Measurements from ENCODE around the gene ODC1. TPM values are rescaled to one million over a fixed set of nuclear protein-coding genes. Genes with fewer than 3 reads are reported as not detected.

ODC1 gene
- total and polyA plus RNA-seq, 12 donors = 4.1 to 92.8 (median 56.0) TPM

- intact Hi-C loops (cut with DNase I) = no loop called here
- TF ChIP-seq, protein P1, sequence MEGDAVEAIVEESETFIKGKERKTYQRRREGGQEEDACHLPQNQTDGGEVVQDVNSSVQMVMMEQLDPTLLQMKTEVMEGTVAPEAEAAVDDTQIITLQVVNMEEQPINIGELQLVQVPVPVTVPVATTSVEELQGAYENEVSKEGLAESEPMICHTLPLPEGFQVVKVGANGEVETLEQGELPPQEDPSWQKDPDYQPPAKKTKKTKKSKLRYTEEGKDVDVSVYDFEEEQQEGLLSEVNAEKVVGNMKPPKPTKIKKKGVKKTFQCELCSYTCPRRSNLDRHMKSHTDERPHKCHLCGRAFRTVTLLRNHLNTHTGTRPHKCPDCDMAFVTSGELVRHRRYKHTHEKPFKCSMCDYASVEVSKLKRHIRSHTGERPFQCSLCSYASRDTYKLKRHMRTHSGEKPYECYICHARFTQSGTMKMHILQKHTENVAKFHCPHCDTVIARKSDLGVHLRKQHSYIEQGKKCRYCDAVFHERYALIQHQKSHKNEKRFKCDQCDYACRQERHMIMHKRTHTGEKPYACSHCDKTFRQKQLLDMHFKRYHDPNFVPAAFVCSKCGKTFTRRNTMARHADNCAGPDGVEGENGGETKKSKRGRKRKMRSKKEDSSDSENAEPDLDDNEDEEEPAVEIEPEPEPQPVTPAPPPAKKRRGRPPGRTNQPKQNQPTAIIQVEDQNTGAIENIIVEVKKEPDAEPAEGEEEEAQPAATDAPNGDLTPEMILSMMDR (IDR thresholded peaks at IDR 0.05) = no peak
- Histone ChIP-seq H3K27ac (no peak overlapping the region), H3K27me3 (no peaks in the 10 kb centered on the region), H3K4me3 (no peak overlapping the region), H3K36me3 (peaks cover 0 to 4% (median 0%) of the 10 kb centered on the region in 9 donors), H3K9me3 (no peaks in the 10 kb centered on the region), H3K4me1 (peaks cover 6 to 63% (median 43%) of the 10 kb centered on the region in 9 donors)
- 91 to 92% methylated on average over 13 to 14 of the region's 14 CpGs for WGBS, 2 donors
- no peak for DNase-seq
- ATAC-seq = no peak
These were observed 52.2 kb downstream of the ODC1 start for GRCh38 chr2:10395893-10396292.

GRCh38 chr2:10393640-10393982 lies 54.5 kb downstream of the ODC1 start:
- intact Hi-C loops (cut with DNase I) = no loop called here
- H3K9me3 ChIP-seq = no peaks in the 10 kb centered on the region
- H3K27ac ChIP-seq = peak overlapping the region in 4 of 10 donors; percentile 13 to 53 (median 33)
- no peaks in the 10 kb centered on the region for H3K27me3 ChIP-seq
- H3K4me3 ChIP-seq = no peak overlapping the region
- peaks cover 13 to 70% (median 44%) of the 10 kb centered on the region in 9 donors for H3K4me1 ChIP-seq
- DNase-seq = no peak
- H3K36me3 ChIP-seq = no peaks in the 10 kb centered on the region
- no peak for ATAC-seq
- WGBS, 2 donors = 82 to 91% methylated on average over 4 of the region's 4 CpGs
- TF ChIP-seq, protein P1 (IDR thresholded peaks at IDR 0.05) = no peak

DNA sequence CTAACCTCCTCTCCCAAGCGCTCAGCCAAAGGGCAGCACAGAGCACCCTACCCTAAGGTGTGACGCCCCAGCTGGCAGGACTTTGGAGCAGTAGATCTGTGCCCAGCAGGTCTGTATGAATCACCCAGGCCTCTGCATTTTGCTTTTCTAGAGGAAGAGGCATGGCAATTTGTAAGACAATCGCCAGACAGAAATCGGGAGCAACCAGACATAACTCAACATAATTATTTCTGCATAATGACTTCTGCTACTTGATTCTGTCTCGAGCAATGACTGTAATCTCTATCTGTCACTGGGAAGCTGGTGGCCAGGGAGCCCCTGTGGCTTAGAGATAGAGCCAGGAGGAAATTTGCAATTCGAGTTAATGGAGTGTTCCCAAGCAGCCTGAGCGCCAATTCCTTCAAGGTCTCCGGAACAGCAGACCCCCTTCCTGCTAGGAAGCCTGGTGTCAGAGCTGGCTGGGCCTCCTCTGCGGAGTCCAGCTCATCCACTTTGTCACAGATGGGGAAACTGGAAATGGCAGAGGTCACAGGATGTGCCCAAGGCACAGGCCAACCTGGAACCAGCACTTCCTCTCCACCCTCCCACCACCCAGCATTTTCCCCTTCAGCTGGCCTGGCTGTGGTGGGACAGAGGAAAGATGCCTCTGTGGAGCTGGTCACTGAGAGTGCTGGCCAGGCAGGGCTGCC lies 55.0 kb downstream of the ODC1 start:
- peak overlapping the region in 6 of 10 donors; percentile 13 to 53 (median 18) for H3K27ac ChIP-seq
- no peaks in the 10 kb centered on the region for H3K36me3 ChIP-seq
- 67 to 79% methylated on average over 9 of the region's 9 CpGs for WGBS, 2 donors
- intact Hi-C loops (cut with DNase I) = no loop called here
- ATAC-seq (no peak), DNase-seq (no peak)
- peaks cover 12 to 70% (median 44%) of the 10 kb centered on the region in 9 donors for H3K4me1 ChIP-seq
- TF ChIP-seq, protein P1 (IDR thresholded peaks at IDR 0.05) = no peak
- H3K27me3 ChIP-seq = no peaks in the 10 kb centered on the region
- H3K4me3 ChIP-seq = no peak overlapping the region
- H3K9me3 ChIP-seq = no peaks in the 10 kb centered on the region

GRCh38 chr2:10392548-10392947 lies 55.6 kb downstream of the ODC1 start:
- Histone ChIP-seq H3K27me3 (no peaks in the 10 kb centered on the region), H3K4me3 (no peak overlapping the region), H3K27ac (peak overlapping the region in 5 of 10 donors; percentile 13 to 53 (median 15)), H3K36me3 (no peaks in the 10 kb centered on the region), H3K4me1 (peaks cover 11 to 70% (median 44%) of the 10 kb centered on the region in 9 donors), H3K9me3 (no peaks in the 10 kb centered on the region)
- TF ChIP-seq, protein P1 (IDR thresholded peaks at IDR 0.05) = no peak
- WGBS, 2 donors = 70 to 75% methylated on average over 6 of the region's 6 CpGs
- intact Hi-C loops (cut with DNase I) = no loop called here
- DNase-seq (no peak), ATAC-seq (no peak)

Data from heart right ventricle (tissue), 16 donors.